Hepatocyte (in vitro differentiated cells): ENCODE results near the gene PRKAB2.

ENCODE experiments used
- EZH2 ChIP-seq: fragments of 200-600 bp; sonication (generic); IDR thresholded peaks from 2 replicates; pipeline ENCODE4 v1.6.1; 2016; ENCODE audit warnings: antibody characterized with exemption, mild to moderate bottlenecking, borderline replicate concordance
- EZH2phosphoT487 ChIP-seq: fragments of 200-600 bp; sonication (generic); IDR thresholded peaks from one replicate; pipeline ENCODE4 v1.6.1; 2018; ENCODE audit warnings: antibody characterized with exemption, mild to moderate bottlenecking, low read depth, moderate library complexity; ENCODE audit not compliant: unreplicated experiment, severe bottlenecking
- TF ChIP-seq, protein P1 (sequence below): fragments of 200-600 bp; sonication (generic); IDR thresholded peaks from 2 replicates; pipeline ENCODE4 v1.5.1; 2016; ENCODE audit warnings: antibody characterized with exemption, mild to moderate bottlenecking; ENCODE audit not compliant: poor library complexity

- TF ChIP-seq, protein P1, sequence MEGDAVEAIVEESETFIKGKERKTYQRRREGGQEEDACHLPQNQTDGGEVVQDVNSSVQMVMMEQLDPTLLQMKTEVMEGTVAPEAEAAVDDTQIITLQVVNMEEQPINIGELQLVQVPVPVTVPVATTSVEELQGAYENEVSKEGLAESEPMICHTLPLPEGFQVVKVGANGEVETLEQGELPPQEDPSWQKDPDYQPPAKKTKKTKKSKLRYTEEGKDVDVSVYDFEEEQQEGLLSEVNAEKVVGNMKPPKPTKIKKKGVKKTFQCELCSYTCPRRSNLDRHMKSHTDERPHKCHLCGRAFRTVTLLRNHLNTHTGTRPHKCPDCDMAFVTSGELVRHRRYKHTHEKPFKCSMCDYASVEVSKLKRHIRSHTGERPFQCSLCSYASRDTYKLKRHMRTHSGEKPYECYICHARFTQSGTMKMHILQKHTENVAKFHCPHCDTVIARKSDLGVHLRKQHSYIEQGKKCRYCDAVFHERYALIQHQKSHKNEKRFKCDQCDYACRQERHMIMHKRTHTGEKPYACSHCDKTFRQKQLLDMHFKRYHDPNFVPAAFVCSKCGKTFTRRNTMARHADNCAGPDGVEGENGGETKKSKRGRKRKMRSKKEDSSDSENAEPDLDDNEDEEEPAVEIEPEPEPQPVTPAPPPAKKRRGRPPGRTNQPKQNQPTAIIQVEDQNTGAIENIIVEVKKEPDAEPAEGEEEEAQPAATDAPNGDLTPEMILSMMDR: no peak
- TF ChIP-seq EZH2 (no peak), EZH2phosphoT487 (no peak)
Measured at GRCh38 chr1:147115496-147115895, 56.8 kb downstream of the PRKAB2 start.
